MM.1S (cell line): ENCODE results near the gene IMMP2L.

Experiments
- CTCF ChIP-seq: fragments of 300-600 bp; sonication (generic); IDR thresholded peaks from 2 replicates; pipeline ENCODE4 v1.5.1; 2016; ENCODE audit warnings: antibody characterized with exemption, low read length, mixed read lengths
- EZH2 ChIP-seq: fragments of 300-600 bp; sonication (generic); optimal IDR thresholded peaks from 2 replicates; pipeline ENCODE3; 2017; ENCODE audit warnings: low read depth, mild to moderate bottlenecking, antibody characterized with exemption, low read length, mixed read lengths
- EZH2phosphoT487 ChIP-seq: fragments of 300-600 bp; sonication (generic); IDR thresholded peaks from 2 replicates; pipeline ENCODE4 v1.6.1; 2018; ENCODE audit warnings: antibody characterized with exemption, low read length

DNA sequence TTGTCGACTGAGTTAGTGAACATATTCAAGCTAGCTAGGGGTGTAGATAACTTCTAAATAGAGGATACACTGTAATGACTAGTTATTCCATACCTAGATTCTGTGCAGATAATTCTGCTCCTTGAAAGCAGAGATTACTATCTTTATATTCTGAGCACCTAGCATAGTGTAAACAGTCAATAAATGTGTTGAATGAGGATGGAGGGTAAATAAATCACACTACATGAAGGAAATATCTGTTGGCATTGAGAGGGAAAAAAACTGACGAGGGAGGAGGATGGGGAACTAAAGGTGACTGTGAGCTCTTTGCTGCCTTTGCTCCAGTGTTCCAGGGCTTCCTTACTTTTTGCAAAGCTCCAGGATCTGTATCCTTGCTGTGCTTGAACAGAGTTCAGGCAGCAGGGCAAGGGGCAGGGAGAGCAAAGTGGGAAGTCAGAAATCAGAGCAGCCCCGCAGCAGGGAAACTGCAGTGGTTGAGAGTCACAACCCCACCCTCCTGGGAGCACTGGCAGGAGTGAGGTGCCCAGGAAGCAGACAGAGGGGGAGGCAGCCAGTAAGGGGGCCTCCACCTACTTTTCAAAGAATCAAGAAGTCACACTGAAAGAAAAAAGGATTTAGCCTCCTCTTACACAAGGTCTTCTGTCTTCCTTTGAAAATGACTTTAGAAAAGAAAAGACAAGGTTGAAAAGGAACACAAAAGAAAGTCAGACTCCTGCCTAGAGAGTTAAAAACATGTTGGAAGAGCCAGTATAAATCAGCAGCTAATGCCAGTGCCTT is 543.1 kb downstream of the IMMP2L start:
- TF ChIP-seq EZH2phosphoT487 (no peak), CTCF (no peak), EZH2 (no peak)
